Thyroid gland (tissue), 4 donors: ENCODE results near the gene SERPINB6. TPM values are rescaled to one million over a fixed set of nuclear protein-coding genes. Genes with fewer than 3 reads are reported as not detected.

Experiments used
- DNase-seq, 2 donors: peaks; one replicate each; pipeline ENCODE4 v3.0.0-alpha.2; 2019
- H3K27ac ChIP-seq, 3 donors: fragments of 200-600 bp; sonication (generic); 1 replicate in 2 of 3; 2 replicates in 1 of 3; pipeline ENCODE4 v1.5.1; 2016 to 2019; ENCODE audit warnings: mild to moderate bottlenecking in 1 of 3, moderate library complexity in 1 of 3
- H3K27me3 ChIP-seq: fragments of 200-600 bp; sonication (generic); one replicate; pipeline ENCODE4 v1.5.1; 2019
- H3K36me3 ChIP-seq, 2 donors: fragments of 200-600 bp; sonication (generic); one replicate each; pipeline ENCODE4 v1.5.1; 2016 to 2019
- H3K4me1 ChIP-seq, 2 donors: fragments of 200-600 bp; sonication (generic); one replicate each; pipeline ENCODE4 v1.5.1; 2017 to 2019
- H3K4me3 ChIP-seq, 3 donors: fragments of 200-600 bp; sonication (generic); replicated peaks in 1 of 3; 1 replicate in 2 of 3; 2 replicates in 1 of 3; pipeline ENCODE4 v1.5.1; 2016; ENCODE audit warnings: mild to moderate bottlenecking in 1 of 3
- H3K9me3 ChIP-seq: fragments of 200-600 bp; sonication (generic); one replicate; pipeline ENCODE4 v1.5.1; 2017
- CTCF ChIP-seq, 6 experiments: fragments of 200-600 bp in 3 of 6; fragments of 450-650 bp in 3 of 6; sonication (generic) in 3 of 6; IDR thresholded peaks; one replicate each; pipeline ENCODE4 v1.5.1; 2016 to 2019; ENCODE audit warnings: antibody characterized with exemption in 6 of 6, mild to moderate bottlenecking in 2 of 6, inconsistent platforms in 1 of 6, moderate library complexity in 1 of 6
- POLR2A ChIP-seq, 2 donors: fragments of 450-650 bp; IDR thresholded peaks; one replicate each; pipeline ENCODE4 v1.6.1; 2017; ENCODE audit warnings: antibody characterized with exemption in 2 of 2, mild to moderate bottlenecking in 2 of 2, moderate library complexity in 1 of 2
- WGBS, 2 donors: methylation state at CpG; one replicate each; pipeline ENCODE4 v1.1.5; 2017; 5-methylcytosine and 5-hydroxymethylcytosine counted together
- intact Hi-C: fragments of 100-400 bp; cut with DNase I; formaldehyde crosslinking; loops from one replicate; pipeline ENCODE4 v1.15.1; 2023
- total RNA-seq, 4 donors: library from RNA; depleted of rRNA; stranded (reverse); fragments of >200 nt; gene quantifications; one replicate each; pipeline ENCODE4 v1.2.3, GENCODE V29; 2016

The SERPINB6 gene
- total RNA-seq, 4 donors from 2014 or later, result 151 to 210 (median 171) TPM

GRCh38 chr6:2917801-2918445, 53.4 kb downstream of the SERPINB6 start:
- Histone ChIP-seq H3K36me3 (no peaks in the 10 kb centered on the region), H3K27me3 (no peaks in the 10 kb centered on the region), H3K27ac (no peak overlapping the region), H3K4me3 (no peak overlapping the region), H3K4me1 (no peaks in the 10 kb centered on the region), H3K9me3 (no peaks in the 10 kb centered on the region)
- no peak for DNase-seq
- intact Hi-C loops, result loop anchor here (5.0 kb wide), 1 partner anchor 76 kb away; the partner anchor contains the start of gene SERPINB1
- no peak for TF ChIP-seq CTCF (IDR thresholded peaks at IDR 0.05)
- no peak for TF ChIP-seq POLR2A (IDR thresholded peaks at IDR 0.05)
- whole genome bisulfite sequencing, 2 donors, result 80 to 81% methylated on average over 14 of the region's 14 CpGs

GRCh38 chr6:2917065-2917464, 54.3 kb downstream of the SERPINB6 start:
- 45 to 86% methylated on average over 4 of the region's 4 CpGs for WGBS, 2 donors
- intact Hi-C loops, result loop anchor here (5.0 kb wide), 1 partner anchor 75 kb away; the partner anchor contains the start of gene SERPINB1
- no peak overlapping the region for H3K27ac ChIP-seq

GRCh38 chr6:2916158-2916925, 55.0 kb downstream of the SERPINB6 start:
- Histone ChIP-seq H3K9me3 (no peaks in the 10 kb centered on the region), H3K27me3 (no peaks in the 10 kb centered on the region), H3K4me1 (no peaks in the 10 kb centered on the region), H3K4me3 (no peak overlapping the region), H3K36me3 (no peaks in the 10 kb centered on the region), H3K27ac (no peak overlapping the region)
- no peak for DNase-seq
- WGBS, 2 donors, result 72 to 73% methylated on average over 3 of the region's 3 CpGs
- intact Hi-C loops, result loop anchor here (5.0 kb wide), 1 partner anchor 74 kb away; the partner anchor contains the start of gene SERPINB1
- TF ChIP-seq CTCF (IDR thresholded peaks at IDR 0.05), result no peak
- no peak for TF ChIP-seq POLR2A (IDR thresholded peaks at IDR 0.05)

More at GRCh38 chr6:2917065-2917464, 54.3 kb downstream of the SERPINB6 start:
- no peaks in the 10 kb centered on the region for H3K36me3 ChIP-seq
- no peaks in the 10 kb centered on the region for H3K4me1 ChIP-seq
- no peaks in the 10 kb centered on the region for H3K9me3 ChIP-seq
- TF ChIP-seq CTCF (IDR thresholded peaks at IDR 0.05), result no peak
- H3K27me3 ChIP-seq, result no peaks in the 10 kb centered on the region
- DNase-seq, result no peak
- no peak overlapping the region for H3K4me3 ChIP-seq

- WGBS, 2 donors, result 75 to 78% methylated on average over 3 of the region's 3 CpGs
Observed at GRCh38 chr6:2915150-2915549, 56.2 kb downstream of the SERPINB6 start.

More at GRCh38 chr6:2915150-2915549, 56.2 kb downstream of the SERPINB6 start:
- Histone ChIP-seq H3K27me3 (no peaks in the 10 kb centered on the region), H3K9me3 (no peaks in the 10 kb centered on the region), H3K27ac (no peak overlapping the region), H3K4me3 (no peak overlapping the region), H3K36me3 (no peaks in the 10 kb centered on the region), H3K4me1 (no peaks in the 10 kb centered on the region)
- DNase-seq, result no peak
- intact Hi-C loops, result loop anchor here (5.0 kb wide), 1 partner anchor 73 kb away; the partner anchor contains the start of gene SERPINB1
- TF ChIP-seq POLR2A (IDR thresholded peaks at IDR 0.05) (no peak), CTCF (IDR thresholded peaks at IDR 0.05) (no peak)
